D721Med (cell line): ENCODE results near the gene TSGA10IP.

Experiments used
- DNase-seq: peaks from one replicate; pipeline ENCODE4 v3.0.0; 2011; ENCODE audit warnings: low spot score; ENCODE audit not compliant: insufficient read length
- FAIRE-seq: peaks from 2 replicates; lab custom pipeline; 2011; peaks lifted over from hg19 to GRCh38; lab: Jason Lieb, UNC
- CTCF ChIP-seq: IDR thresholded peaks from 2 replicates; pipeline ENCODE4 v1.5.1; 2012; ENCODE audit warnings: mild to moderate bottlenecking, control low read depth; ENCODE audit not compliant: insufficient read depth; ENCODE audit errors: missing control alignments

The TSGA10IP gene

GRCh38 chr11:65976216-65977176 lies 31.2 kb downstream of the TSGA10IP start:
- FAIRE-seq (no peak), DNase-seq (no peak)
- TF ChIP-seq CTCF, result no peak

- DNase-seq (no peak), FAIRE-seq (no peak)
- TF ChIP-seq CTCF, result no peak
Observed at GRCh38 chr11:65977621-65978390, 32.5 kb downstream of the TSGA10IP start.

GRCh38 chr11:65978391-65979238 lies 33.3 kb downstream of the TSGA10IP start:
- no peak for DNase-seq
- no peak for TF ChIP-seq CTCF
- no peak for FAIRE-seq

GRCh38 chr11:65979261-65979759 lies 34.0 kb downstream of the TSGA10IP start:
- TF ChIP-seq CTCF, result no peak
- DNase-seq (no peak), FAIRE-seq (no peak)

GRCh38 chr11:65981101-65981740 lies 35.9 kb downstream of the TSGA10IP start:
- no peak for TF ChIP-seq CTCF
- DNase-seq (no peak), FAIRE-seq (no peak)

GRCh38 chr11:65981972-65982823 lies 36.9 kb downstream of the TSGA10IP start:
- FAIRE-seq (no peak), DNase-seq (no peak)
- TF ChIP-seq CTCF, result no peak
